Skeletal muscle satellite cell (primary cell): ENCODE measurements around the gene CELF2.

Experiments
- H3K27me3 ChIP-seq: 2 replicates; pipeline ENCODE4 v1.7.0; 2013; ENCODE audit warnings: low read length; ENCODE audit not compliant: control insufficient read depth, insufficient read depth
- H3K36me3 ChIP-seq: 2 replicates; pipeline ENCODE4 v1.7.0; 2013; ENCODE audit warnings: mild to moderate bottlenecking, control low read depth, low read length; ENCODE audit not compliant: insufficient read depth
- H3K4me1 ChIP-seq: 2 replicates; pipeline ENCODE4 v1.7.0; 2013; ENCODE audit warnings: low read length; ENCODE audit not compliant: control insufficient read depth, insufficient read depth
- H3K4me2 ChIP-seq: 2 replicates; pipeline ENCODE4 v1.7.0; 2013; ENCODE audit warnings: mild to moderate bottlenecking, low read length
- H3K4me3 ChIP-seq: 2 replicates; pipeline ENCODE4 v1.7.0; 2013; ENCODE audit warnings: low read length
- H3K9ac ChIP-seq: 2 replicates; pipeline ENCODE4 v1.7.0; 2013; ENCODE audit warnings: mild to moderate bottlenecking, low read depth, low read length, moderate library complexity
- H3K9me3 ChIP-seq: replicated peaks from 2 replicates; pipeline ENCODE4 v1.7.0; 2013; ENCODE audit warnings: mild to moderate bottlenecking, control low read depth, low read length

The CELF2 gene

DNA sequence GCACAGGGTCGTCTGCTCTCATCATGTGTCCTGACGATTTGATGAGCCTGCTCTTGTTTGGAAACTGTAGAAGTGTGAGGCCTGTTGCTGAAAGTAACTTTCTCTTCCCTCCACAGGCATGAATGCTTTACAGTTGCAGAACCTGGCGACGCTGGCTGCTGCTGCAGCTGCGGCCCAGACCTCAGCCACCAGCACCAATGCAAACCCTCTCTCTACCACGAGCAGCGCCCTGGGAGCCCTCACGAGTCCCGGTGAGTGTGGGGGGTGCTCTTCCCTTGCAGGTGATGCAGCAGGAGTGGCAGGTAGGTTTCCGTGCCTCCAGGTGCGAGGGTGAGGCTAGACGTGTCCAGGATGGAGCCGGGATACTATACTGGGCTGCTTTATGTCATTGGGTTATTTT lies 270.6 kb downstream of the CELF2 start:
- no peak overlapping the region for H3K4me2 ChIP-seq
- no peak overlapping the region for H3K4me3 ChIP-seq
- H3K4me1 ChIP-seq: no peaks in the 10 kb centered on the region
- H3K36me3 ChIP-seq: peaks cover 6% of the 10 kb centered on the region
- no peaks in the 10 kb centered on the region for H3K9me3 ChIP-seq
- H3K27me3 ChIP-seq: no peaks in the 10 kb centered on the region
- no peak overlapping the region for H3K9ac ChIP-seq

- peaks cover 6% of the 10 kb centered on the region for H3K36me3 ChIP-seq
- H3K9me3 ChIP-seq: no peaks in the 10 kb centered on the region
- H3K4me1 ChIP-seq: no peaks in the 10 kb centered on the region
- no peaks in the 10 kb centered on the region for H3K27me3 ChIP-seq
- H3K4me3 ChIP-seq: no peak overlapping the region
- H3K9ac ChIP-seq: no peak overlapping the region
- H3K4me2 ChIP-seq: no peak overlapping the region
Measured at GRCh38 chr10:11290156-11290890, 272.7 kb downstream of the CELF2 start.

DNA sequence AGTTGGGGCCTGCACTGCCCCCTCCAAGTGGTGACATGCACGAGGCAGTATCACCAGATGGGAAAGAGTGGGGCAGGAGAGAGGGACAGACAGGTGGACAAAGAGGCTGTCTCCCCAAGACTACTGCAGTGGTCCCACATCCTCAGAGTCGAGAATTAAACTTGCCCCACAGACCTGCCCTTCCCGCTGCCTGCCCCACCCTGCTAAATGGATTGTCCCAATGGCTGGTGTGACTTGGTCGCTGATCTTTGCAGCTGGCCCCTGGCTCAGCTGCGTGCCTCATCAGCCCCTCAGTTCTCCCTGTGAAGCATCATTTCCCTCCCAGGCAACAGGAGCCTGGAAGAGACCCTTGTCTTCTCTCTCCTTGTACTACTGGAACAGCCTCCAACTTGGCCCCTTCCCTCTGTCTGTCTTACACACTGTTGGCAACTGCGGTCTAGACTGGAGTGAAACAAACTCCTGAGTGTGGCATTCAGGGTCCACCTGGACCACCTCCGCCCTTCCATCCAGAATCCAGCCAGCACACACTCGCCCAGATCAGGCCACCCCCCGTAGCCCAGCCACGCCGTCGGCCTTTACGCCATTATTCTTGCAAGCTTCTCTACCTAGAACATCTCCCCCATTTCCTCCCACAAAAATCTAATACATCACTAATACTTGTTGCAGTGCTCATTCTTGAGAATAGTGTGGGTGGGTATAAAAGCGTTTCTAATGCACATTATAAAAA lies 275.1 kb downstream of the CELF2 start:
- peaks cover 6% of the 10 kb centered on the region for H3K36me3 ChIP-seq

GRCh38 chr10:11293332-11293731 lies 275.7 kb downstream of the CELF2 start:
- H3K4me3 ChIP-seq: no peak overlapping the region
- H3K4me2 ChIP-seq: no peak overlapping the region
- no peak overlapping the region for H3K9ac ChIP-seq
- peaks cover 5% of the 10 kb centered on the region for H3K4me1 ChIP-seq
- H3K27me3 ChIP-seq: no peaks in the 10 kb centered on the region
- no peaks in the 10 kb centered on the region for H3K9me3 ChIP-seq
- peaks cover 6% of the 10 kb centered on the region for H3K36me3 ChIP-seq

More for the DNA sequence above, 275.1 kb downstream of the CELF2 start:
- Histone ChIP-seq H3K9ac (no peak overlapping the region), H3K4me1 (no peaks in the 10 kb centered on the region), H3K4me3 (no peak overlapping the region), H3K27me3 (no peaks in the 10 kb centered on the region), H3K4me2 (no peak overlapping the region), H3K9me3 (no peaks in the 10 kb centered on the region)

DNA sequence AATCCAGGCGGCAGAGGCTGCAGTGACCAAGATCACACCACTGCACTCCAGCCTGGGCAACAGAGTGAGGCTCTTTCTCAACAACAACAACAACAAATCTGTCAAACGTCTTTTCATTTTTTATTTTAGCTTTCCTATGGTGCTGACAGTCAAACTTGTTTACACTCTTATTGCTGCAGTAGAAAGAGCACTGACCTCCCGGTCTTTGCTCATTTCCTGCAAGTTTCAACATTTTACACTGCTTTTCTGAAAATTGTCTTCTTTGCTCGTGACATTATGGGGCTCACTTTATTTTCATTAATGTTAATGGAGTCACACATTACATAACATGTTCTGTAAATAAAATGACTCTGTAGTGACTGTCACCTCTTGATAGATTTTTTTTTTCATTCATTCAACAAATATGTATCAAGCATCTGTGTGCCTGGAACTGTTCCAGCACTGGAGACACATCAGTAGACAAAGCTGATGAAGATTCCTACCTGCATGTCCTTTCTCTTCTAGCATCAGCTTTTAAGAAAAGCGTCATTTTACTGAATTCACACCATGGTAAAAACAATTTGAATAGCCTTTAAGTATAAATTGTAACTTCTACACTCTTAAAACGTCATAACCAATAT lies 277.3 kb downstream of the CELF2 start:
- no peak overlapping the region for H3K4me3 ChIP-seq

DNA sequence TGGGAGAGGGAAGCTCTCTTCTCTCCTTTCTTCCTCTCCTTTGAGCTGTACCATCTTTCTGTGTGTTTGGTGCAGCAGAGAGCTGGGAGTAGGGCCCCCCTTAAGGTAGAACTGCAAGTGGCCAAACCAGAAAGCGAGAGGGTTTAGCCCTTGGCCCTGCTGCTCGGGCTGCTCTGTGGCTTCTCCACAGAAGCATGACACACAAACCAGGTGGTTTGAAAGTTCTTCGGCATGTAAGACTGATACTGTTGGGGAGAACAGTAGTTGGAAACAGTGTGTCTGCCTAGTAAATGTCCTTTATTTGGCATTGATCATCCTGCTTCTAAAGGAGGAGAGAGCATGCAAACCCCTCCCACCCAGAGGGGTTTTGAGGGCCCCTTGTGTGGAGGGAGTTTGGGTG lies 277.8 kb downstream of the CELF2 start:
- Histone ChIP-seq H3K27me3 (no peaks in the 10 kb centered on the region), H3K4me2 (no peak overlapping the region), H3K9ac (no peak overlapping the region), H3K4me3 (no peak overlapping the region), H3K4me1 (peaks cover 5% of the 10 kb centered on the region), H3K9me3 (no peaks in the 10 kb centered on the region), H3K36me3 (peaks cover 3% of the 10 kb centered on the region)

More for the DNA sequence above, 277.3 kb downstream of the CELF2 start:
- H3K27me3 ChIP-seq: no peaks in the 10 kb centered on the region
- peaks cover 3% of the 10 kb centered on the region for H3K36me3 ChIP-seq
- no peak overlapping the region for H3K9ac ChIP-seq
- no peak overlapping the region for H3K4me2 ChIP-seq
- peaks cover 5% of the 10 kb centered on the region for H3K4me1 ChIP-seq
- H3K9me3 ChIP-seq: no peaks in the 10 kb centered on the region

DNA sequence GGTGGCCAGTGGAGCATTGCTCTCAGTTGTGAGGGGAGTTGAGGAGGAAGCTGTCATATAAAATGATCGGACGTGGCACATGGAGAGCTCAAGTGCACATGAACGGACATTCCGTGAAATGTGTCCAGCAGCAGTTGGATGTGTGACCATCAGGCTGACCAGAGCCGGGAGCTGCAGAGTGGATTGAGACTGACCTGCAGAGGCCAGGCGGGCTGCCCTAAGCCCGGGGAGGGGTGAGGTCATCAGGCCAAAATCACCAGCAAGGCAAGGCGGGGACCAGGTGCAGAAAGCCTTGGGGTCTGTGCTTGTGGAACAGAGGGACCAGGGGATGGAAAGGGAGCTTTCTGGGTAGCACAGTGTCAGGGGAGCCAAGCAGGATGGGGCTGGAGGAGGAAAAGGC lies 279.5 kb downstream of the CELF2 start:
- H3K4me2 ChIP-seq: no peak overlapping the region
- no peak overlapping the region for H3K4me3 ChIP-seq
- no peak overlapping the region for H3K9ac ChIP-seq
- no peaks in the 10 kb centered on the region for H3K9me3 ChIP-seq
- peaks cover 5% of the 10 kb centered on the region for H3K4me1 ChIP-seq
- peaks cover under 1% of the 10 kb centered on the region for H3K36me3 ChIP-seq
- no peaks in the 10 kb centered on the region for H3K27me3 ChIP-seq

DNA sequence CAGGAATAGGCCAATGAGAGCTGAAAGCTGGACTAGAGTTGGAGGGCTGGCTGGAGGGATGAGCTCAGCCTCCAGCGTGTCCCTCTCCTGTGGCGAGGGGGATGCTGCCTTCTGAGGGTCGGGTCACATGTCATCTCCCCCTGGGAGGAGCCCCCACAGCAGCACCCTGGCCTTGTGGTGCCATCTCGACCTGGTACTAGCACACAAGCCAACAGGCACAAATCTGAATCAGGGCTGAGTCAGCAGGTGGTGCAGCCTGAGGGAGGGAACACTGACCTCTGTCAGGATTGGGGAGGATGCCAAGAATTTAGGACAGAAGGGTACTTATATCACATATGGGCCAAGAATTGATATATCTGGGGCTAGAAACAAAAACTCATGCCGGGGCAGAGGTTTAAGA lies 280.4 kb downstream of the CELF2 start:
- peaks cover 5% of the 10 kb centered on the region for H3K4me1 ChIP-seq
- H3K9me3 ChIP-seq: no peaks in the 10 kb centered on the region
- no peak overlapping the region for H3K4me3 ChIP-seq
- no peaks in the 10 kb centered on the region for H3K27me3 ChIP-seq
- H3K36me3 ChIP-seq: no peaks in the 10 kb centered on the region
- no peak overlapping the region for H3K4me2 ChIP-seq
- H3K9ac ChIP-seq: no peak overlapping the region

DNA sequence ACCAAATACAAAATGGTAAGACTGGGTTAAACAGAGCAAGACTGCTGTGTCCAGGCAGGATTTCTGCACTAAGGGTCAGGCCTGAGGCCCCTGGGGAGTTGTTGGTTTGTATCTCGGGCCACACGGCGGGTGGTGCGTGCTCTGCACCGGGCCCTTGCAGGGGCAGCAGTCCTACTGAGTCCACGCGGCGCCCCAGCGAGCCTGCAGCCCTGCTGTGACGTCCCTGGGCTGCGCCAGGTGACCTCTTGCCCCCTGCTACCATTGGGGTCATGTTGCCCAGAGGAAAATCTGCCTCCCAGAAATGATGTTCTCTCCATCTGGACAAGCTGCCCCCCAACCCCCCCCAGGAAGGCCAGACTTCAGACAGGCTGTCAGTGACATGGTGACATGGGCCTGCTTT lies 281.5 kb downstream of the CELF2 start:
- no peak overlapping the region for H3K4me2 ChIP-seq
- no peak overlapping the region for H3K9ac ChIP-seq
- peaks cover 5% of the 10 kb centered on the region for H3K4me1 ChIP-seq
- H3K4me3 ChIP-seq: no peak overlapping the region
- no peaks in the 10 kb centered on the region for H3K27me3 ChIP-seq
- peaks cover under 1% of the 10 kb centered on the region for H3K36me3 ChIP-seq
- no peaks in the 10 kb centered on the region for H3K9me3 ChIP-seq

DNA sequence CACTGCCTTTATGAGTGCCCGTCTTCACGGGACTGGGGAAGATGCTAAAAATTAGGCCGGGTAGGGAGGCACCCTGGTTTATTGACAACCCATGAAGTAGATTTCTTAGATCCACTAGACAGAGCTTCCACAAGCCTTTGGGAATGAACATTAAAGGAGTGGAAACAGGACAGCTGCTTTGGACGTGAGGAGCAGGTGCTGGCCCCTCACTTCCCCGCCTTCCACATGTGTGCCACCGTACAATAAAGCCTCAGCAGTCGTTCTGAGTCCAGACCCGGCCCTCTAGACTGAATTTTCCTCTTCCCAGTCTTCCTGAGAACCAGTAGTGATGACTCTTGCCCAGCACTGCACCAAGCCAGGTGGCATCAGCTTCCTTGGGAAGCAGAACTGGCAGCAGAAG lies 282.4 kb downstream of the CELF2 start:
- Histone ChIP-seq H3K4me1 (peaks cover 5% of the 10 kb centered on the region), H3K4me3 (no peak overlapping the region), H3K36me3 (peaks cover 5% of the 10 kb centered on the region), H3K9ac (no peak overlapping the region), H3K27me3 (no peaks in the 10 kb centered on the region), H3K9me3 (no peaks in the 10 kb centered on the region), H3K4me2 (no peak overlapping the region)

DNA sequence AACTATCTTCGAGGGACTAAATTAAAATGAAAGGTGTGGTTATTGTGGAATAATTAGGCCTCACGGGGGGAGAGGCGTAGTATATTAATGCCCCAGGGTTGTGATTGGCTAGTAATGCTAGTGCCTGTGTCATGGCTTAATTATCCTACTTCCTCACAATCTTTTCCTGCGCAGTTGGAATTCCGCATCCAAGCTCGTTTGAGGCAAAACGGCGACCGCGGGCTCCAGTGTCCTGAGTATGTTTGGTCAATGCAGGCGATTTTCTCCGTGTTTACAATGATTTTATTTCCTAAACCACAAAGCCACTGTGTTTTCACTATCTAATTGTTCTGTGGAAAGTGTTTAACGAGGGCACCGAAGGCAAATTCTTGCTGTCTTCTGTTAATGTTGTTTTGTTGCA lies 282.9 kb downstream of the CELF2 start:
- no peaks in the 10 kb centered on the region for H3K9me3 ChIP-seq
- H3K36me3 ChIP-seq: peaks cover 5% of the 10 kb centered on the region
- H3K27me3 ChIP-seq: no peaks in the 10 kb centered on the region
- no peak overlapping the region for H3K4me3 ChIP-seq
- no peak overlapping the region for H3K9ac ChIP-seq
- H3K4me2 ChIP-seq: no peak overlapping the region
- H3K4me1 ChIP-seq: peaks cover 5% of the 10 kb centered on the region
